Left lung (tissue), 10 donors: ENCODE results near the gene GFRA4. TPM values are rescaled to one million over a fixed set of nuclear protein-coding genes. Genes with fewer than 3 reads are reported as not detected.
A peak's percentile ranks its signal among the peaks of the same experiment; 100 is the strongest.

ENCODE experiments used
- ATAC-seq: fragments of 200-7000 bp; cut with Tn5 transposase; one replicate; pipeline ENCODE4 v1.9.1; 2020; ENCODE audit warnings: moderate library complexity
- DNase-seq, 4 donors: peaks; one replicate each; pipeline ENCODE4 v3.0.0-alpha.2; 2013 to 2020
- H3K27ac ChIP-seq, 2 donors: fragments of 200-600 bp; sonication (generic) in 1 of 2; one replicate each; pipeline versions ENCODE4 v1.5.0 to v1.8.0; 2020 to 2021
- H3K27me3 ChIP-seq, 2 donors: fragments of 200-600 bp; sonication (generic) in 1 of 2; one replicate each; pipeline versions ENCODE4 v1.5.0 to v1.8.0; 2020 to 2021
- H3K36me3 ChIP-seq, 2 donors: fragments of 200-600 bp; sonication (generic) in 1 of 2; one replicate each; pipeline versions ENCODE4 v1.5.0 to v1.8.0; 2020 to 2021
- H3K4me1 ChIP-seq, 2 donors: fragments of 200-600 bp; one replicate each; pipeline ENCODE4 v1.8.0; 2021
- H3K4me3 ChIP-seq, 2 donors: fragments of 200-600 bp; sonication (generic) in 1 of 2; one replicate each; pipeline versions ENCODE4 v1.5.0 to v1.8.0; 2020 to 2021; ENCODE audit warnings: mild to moderate bottlenecking in 1 of 2
- H3K9me3 ChIP-seq, 2 donors: fragments of 200-600 bp; sonication (generic) in 1 of 2; one replicate each; pipeline versions ENCODE4 v1.5.0 to v1.8.0; 2020 to 2021
- CTCF ChIP-seq, 2 donors: fragments of 200-600 bp; sonication (generic) in 1 of 2; IDR thresholded peaks; one replicate each; pipeline versions ENCODE4 v1.5.0 to v1.8.0; 2021; ENCODE audit warnings: antibody characterized with exemption in 2 of 2
- intact Hi-C, 2 donors: fragments of 100-400 bp; cut with DNase I; formaldehyde crosslinking; loops; one replicate each; pipeline versions ENCODE4 v1.11.2 to v1.14.2; 2022
- polyA plus RNA-seq, 6 donors: library from polyadenylated mRNA; unstranded; fragments of 120-200 nt; gene quantifications; one replicate each; pipeline ENCODE4 v1.2.1, GENCODE V29; 2013; ENCODE audit not compliant: insufficient read length in 6 of 6
- total RNA-seq, 2 donors: library from RNA; stranded (reverse); fragmentation: NEBNext Ultra II Directional; extraction: Animal tissue kit (Norgen Biotek cat#: 25700); gene quantifications; one replicate each; pipeline ENCODE4 v1.2.1, GENCODE V29; 2021
- donor health status: DM: no; HTN: yes; CAD: no.
- donor health status: DM: no; HTN: no; CAD: no.

GFRA4 gene
- total and polyA plus RNA-seq, 8 donors, result not detected

GRCh38 chr20:3661060-3661813 lies 2.0 kb downstream of the GFRA4 start:
- ATAC-seq (no peak), DNase-seq (peak in 1 of 4 donors; percentile 60)
- Histone ChIP-seq H3K36me3 (no peaks in the 10 kb centered on the region), H3K9me3 (no peaks in the 10 kb centered on the region), H3K4me1 (peaks cover 0 to 11% of the 10 kb centered on the region in 2 donors), H3K27ac (no peak overlapping the region), H3K4me3 (no peak overlapping the region), H3K27me3 (peaks cover 26 to 79% of the 10 kb centered on the region in 2 donors)
- intact Hi-C loops, result no loop called here
- TF ChIP-seq CTCF (IDR thresholded peaks at IDR 0.05), result no peak

GRCh38 chr20:3660262-3661059 lies 2.7 kb downstream of the GFRA4 start:
- H3K4me1 ChIP-seq, result peaks cover 0 to 11% of the 10 kb centered on the region in 2 donors
- no peaks in the 10 kb centered on the region for H3K36me3 ChIP-seq
- peaks cover 26 to 72% of the 10 kb centered on the region in 2 donors for H3K27me3 ChIP-seq
- no peaks in the 10 kb centered on the region for H3K9me3 ChIP-seq
- DNase-seq, result peak in 1 of 4 donors; percentile 80
- H3K27ac ChIP-seq, result no peak overlapping the region
- H3K4me3 ChIP-seq, result no peak overlapping the region
- intact Hi-C loops, result no loop called here
- no peak for TF ChIP-seq CTCF (IDR thresholded peaks at IDR 0.05)
- no peak for ATAC-seq

DNA sequence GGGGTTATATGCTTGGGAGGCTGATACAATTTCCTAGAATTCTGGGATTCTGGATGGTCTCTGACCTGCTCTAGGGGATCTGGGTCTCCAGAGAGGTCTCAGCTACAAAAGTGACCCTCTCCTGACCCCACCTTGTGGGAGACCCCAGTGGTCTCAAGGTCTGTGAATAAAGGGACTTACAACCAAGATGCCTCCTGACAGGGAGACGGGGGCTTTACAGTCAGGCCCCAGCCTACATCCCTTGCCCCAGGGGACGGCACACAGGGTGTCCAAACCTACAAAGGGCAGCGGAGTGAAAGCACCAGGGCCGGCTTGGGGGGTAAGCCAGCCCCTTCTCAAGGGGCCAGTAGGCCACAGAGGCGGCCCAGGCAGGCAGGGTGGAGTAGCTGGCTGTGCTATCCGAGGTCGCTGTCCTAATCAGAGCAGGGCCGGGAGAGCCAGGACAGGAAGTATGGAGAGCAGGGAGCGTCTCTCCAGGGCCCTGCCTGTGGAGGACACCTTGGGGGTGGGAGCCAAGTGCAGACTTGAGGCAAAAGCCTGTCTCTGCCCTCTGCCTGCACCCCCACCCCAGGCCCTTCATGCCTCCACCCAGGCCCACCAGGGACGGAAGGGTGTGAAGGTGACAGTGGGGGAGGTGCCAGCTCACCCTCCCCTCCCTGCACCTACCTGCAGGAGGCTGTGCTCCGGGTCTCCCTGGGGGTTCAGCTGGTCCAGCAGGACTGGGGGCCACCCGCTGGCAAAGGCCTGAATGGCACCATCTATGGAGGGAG lies 3.5 kb downstream of the GFRA4 start:
- intact Hi-C loops, result no loop called here
- ATAC-seq (no peak), DNase-seq (no peak)
- peaks cover 26 to 72% of the 10 kb centered on the region in 2 donors for H3K27me3 ChIP-seq
- no peak overlapping the region for H3K4me3 ChIP-seq
- H3K4me1 ChIP-seq, result peaks cover 0 to 11% of the 10 kb centered on the region in 2 donors
- no peaks in the 10 kb centered on the region for H3K9me3 ChIP-seq
- H3K27ac ChIP-seq, result no peak overlapping the region
- no peaks in the 10 kb centered on the region for H3K36me3 ChIP-seq
- no peak for TF ChIP-seq CTCF (IDR thresholded peaks at IDR 0.05)

DNA sequence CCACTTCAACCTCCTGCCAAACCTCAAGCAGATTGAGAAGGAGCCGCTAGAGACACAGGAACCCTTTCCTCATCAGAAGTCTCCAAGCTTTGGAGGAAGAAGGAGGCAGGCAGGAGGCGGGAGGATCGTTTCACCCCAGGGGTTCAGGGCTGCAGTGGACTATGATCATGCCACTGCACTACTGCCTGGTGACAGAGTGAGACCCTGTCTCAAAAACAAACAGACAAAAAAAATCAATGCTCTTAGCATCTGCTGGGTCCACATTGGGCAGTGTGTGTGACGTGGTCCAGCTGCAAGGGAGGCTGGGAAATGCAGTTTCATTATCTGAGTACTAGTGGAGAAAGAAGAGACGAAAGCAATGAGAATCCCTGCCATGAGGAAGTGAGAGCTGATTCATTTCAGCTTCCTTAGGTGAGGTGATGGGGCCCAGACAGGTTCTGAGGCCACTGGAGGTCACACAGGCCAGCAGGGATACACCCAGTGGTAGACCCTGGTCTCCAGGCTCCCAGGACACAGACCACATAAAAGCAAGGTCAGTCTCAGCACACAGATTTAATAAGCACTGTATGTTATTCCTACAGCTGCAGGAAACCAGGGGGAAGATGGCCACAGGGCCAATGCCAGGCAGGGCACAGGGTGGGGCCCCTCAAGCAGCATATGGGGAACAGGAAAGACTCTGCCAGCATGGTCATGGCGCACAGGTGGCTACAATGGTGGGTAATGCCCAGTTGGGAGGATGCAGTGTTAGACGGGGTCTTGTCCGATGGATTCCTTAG lies 4.3 kb downstream of the GFRA4 start:
- DNase-seq, result no peak
- H3K36me3 ChIP-seq, result no peaks in the 10 kb centered on the region
- TF ChIP-seq CTCF (IDR thresholded peaks at IDR 0.05), result no peak
- no peak overlapping the region for H3K4me3 ChIP-seq
- intact Hi-C loops, result no loop called here
- H3K4me1 ChIP-seq, result peaks cover 0 to 11% of the 10 kb centered on the region in 2 donors
- H3K27ac ChIP-seq, result no peak overlapping the region
- H3K27me3 ChIP-seq, result peaks cover 26 to 72% of the 10 kb centered on the region in 2 donors
- no peak for ATAC-seq
- H3K9me3 ChIP-seq, result no peaks in the 10 kb centered on the region
